OCI-LY1 (cell line): Measurements from ENCODE around the gene PRKD2.

Source experiments
- EZH2 ChIP-seq: fragments of 200-600 bp; sonication (generic), shearing (Covaris generic); IDR thresholded peaks from 2 replicates; pipeline ENCODE4 v1.8.0; 2017; ENCODE audit warnings: borderline replicate concordance, mixed run types, mild to moderate bottlenecking, antibody characterized with exemption, low read length, moderate library complexity, mixed read lengths
- TF ChIP-seq, protein P1 (sequence below): fragments of 200-600 bp; sonication (generic), shearing (Covaris generic); IDR thresholded peaks from 2 replicates; pipeline ENCODE4 v1.5.1; 2017; ENCODE audit warnings: mild to moderate bottlenecking, antibody characterized with exemption, low read length, moderate library complexity, mixed read lengths

DNA sequence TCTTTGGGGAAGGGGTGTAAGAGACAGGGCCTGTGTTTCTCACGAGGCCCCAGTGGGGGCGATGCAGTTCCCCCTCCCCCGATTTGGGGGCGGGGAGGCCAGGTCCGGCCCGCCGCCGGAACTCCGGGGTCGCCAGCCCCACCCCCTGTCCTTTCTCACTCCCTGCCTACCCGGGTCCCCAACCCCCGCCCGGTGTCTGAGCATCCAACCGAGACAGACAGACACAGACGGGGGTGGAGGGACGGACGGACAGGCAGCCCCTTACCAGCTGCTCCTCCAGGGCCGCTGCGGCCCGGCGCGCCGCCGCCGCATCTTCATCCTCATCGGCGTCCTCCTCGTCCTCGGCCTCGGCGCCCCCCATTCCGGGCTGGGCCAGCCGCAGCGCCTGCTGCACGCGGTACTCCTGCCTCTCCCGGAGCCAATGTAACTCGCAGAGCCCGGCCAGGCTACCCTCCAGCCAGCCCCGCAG is 56.3 kb downstream of the PRKD2 start:
- TF ChIP-seq, protein P1, sequence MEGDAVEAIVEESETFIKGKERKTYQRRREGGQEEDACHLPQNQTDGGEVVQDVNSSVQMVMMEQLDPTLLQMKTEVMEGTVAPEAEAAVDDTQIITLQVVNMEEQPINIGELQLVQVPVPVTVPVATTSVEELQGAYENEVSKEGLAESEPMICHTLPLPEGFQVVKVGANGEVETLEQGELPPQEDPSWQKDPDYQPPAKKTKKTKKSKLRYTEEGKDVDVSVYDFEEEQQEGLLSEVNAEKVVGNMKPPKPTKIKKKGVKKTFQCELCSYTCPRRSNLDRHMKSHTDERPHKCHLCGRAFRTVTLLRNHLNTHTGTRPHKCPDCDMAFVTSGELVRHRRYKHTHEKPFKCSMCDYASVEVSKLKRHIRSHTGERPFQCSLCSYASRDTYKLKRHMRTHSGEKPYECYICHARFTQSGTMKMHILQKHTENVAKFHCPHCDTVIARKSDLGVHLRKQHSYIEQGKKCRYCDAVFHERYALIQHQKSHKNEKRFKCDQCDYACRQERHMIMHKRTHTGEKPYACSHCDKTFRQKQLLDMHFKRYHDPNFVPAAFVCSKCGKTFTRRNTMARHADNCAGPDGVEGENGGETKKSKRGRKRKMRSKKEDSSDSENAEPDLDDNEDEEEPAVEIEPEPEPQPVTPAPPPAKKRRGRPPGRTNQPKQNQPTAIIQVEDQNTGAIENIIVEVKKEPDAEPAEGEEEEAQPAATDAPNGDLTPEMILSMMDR, result peak; percentile 17; the same call in 1 of the 2 replicates
- no peak for TF ChIP-seq EZH2
